K562 (cell line): Measurements from ENCODE around the gene TBC1D2. TPM values are rescaled to one million over a fixed set of nuclear protein-coding genes. Genes with fewer than 3 reads are reported as not detected.

Source experiments
- ZBTB7A ChIP-seq: IDR thresholded peaks from 2 replicates; pipeline ENCODE4 v1.6.1; 2011; ENCODE audit warnings: low read depth, mild to moderate bottlenecking, low read length, moderate library complexity, borderline replicate concordance; ENCODE audit not compliant: control insufficient read depth
- polyA plus RNA-seq, 8 experiments: library from polyadenylated mRNA; depleted of rRNA in 4 of 8; stranded (reverse) in 5 of 8; unstranded in 3 of 8; fragments of >200 nt; fragmentation: Nextera tagmentation in 2 of 8; fragmentation: Illumina TruSeq in 1 of 8; extraction: Ambion mirVana in 2 of 8; extraction: Trizol in 1 of 8; gene quantifications; 2 replicates each; pipeline versions ENCODE4 v1.2.1 to v1.2.3, GENCODE V29; 2011 to 2014; ENCODE audit warnings: inconsistent platforms in 1 of 8, missing spikeins in 1 of 8
- total RNA-seq, 7 experiments: library from RNA; depleted of rRNA in 6 of 7; stranded (reverse); fragments of >200 nt in 6 of 7; fragmentation: Illumina TruSeq in 2 of 7; extraction: Trizol in 2 of 7; gene quantifications; 2 replicates each; pipeline versions ENCODE4 v1.2.1 to v1.2.3, GENCODE V29; 2011 to 2021; ENCODE audit warnings: low replicate concordance in 1 of 7
- TF ChIP-seq, protein P1 (sequence below), 2 experiments: fragments of 450-650 bp; formaldehyde crosslinking in 1 of 2; IDR thresholded peaks; 2 replicates each; pipeline versions ENCODE4 v1.4.0 to v1.6.1; 2014 to 2020; ENCODE audit warnings: mild to moderate bottlenecking in 2 of 2, borderline replicate concordance in 1 of 2, low read depth in 1 of 2
- TF ChIP-seq, protein P2 (sequence below): fragments of 450-650 bp; IDR thresholded peaks from 2 replicates; pipeline ENCODE4 v1.6.1; 2016; ENCODE audit warnings: mild to moderate bottlenecking, moderate library complexity
- TF ChIP-seq, protein P3 (sequence below): sonication (generic); formaldehyde crosslinking; IDR thresholded peaks from 2 replicates; pipeline ENCODE4 v1.8.0; 2022; ENCODE audit warnings: mild to moderate bottlenecking, missing genetic modification reagents, borderline replicate concordance

Gene TBC1D2
- total and polyA plus RNA-seq, 9 of the 15 experiments (the other 6 are each of a cell fraction or from before 2014, with no cell fraction given): 0.10 to 7.0 (median 2.5) TPM

DNA sequence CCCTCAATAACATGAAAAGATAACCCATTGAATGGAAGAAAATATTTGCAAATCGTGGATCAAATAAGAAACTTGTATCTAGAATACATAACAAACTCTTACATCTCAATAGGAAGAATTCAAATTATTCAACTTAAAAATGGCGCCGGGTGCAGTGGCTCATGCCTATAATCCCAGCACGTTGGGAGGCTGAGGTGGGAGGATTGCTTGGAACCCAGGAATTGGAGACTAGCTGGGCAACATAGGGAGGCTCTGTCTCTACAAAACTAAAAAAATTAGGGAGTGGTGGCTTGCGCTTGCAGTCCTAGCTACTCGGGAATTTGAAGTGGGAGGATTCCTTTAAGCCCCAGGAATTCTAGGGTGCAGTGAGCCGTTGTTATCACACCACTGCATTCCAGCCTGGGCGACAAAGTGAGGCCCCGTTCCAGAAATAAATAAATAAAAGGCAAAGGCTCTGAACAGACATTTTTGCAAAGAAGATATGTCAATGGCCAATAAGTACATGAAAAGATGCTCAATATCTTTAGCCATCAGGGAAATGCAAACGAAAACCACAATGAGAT, 21.5 kb upstream of the TBC1D2 start (continued):
- TF ChIP-seq, protein P1, sequence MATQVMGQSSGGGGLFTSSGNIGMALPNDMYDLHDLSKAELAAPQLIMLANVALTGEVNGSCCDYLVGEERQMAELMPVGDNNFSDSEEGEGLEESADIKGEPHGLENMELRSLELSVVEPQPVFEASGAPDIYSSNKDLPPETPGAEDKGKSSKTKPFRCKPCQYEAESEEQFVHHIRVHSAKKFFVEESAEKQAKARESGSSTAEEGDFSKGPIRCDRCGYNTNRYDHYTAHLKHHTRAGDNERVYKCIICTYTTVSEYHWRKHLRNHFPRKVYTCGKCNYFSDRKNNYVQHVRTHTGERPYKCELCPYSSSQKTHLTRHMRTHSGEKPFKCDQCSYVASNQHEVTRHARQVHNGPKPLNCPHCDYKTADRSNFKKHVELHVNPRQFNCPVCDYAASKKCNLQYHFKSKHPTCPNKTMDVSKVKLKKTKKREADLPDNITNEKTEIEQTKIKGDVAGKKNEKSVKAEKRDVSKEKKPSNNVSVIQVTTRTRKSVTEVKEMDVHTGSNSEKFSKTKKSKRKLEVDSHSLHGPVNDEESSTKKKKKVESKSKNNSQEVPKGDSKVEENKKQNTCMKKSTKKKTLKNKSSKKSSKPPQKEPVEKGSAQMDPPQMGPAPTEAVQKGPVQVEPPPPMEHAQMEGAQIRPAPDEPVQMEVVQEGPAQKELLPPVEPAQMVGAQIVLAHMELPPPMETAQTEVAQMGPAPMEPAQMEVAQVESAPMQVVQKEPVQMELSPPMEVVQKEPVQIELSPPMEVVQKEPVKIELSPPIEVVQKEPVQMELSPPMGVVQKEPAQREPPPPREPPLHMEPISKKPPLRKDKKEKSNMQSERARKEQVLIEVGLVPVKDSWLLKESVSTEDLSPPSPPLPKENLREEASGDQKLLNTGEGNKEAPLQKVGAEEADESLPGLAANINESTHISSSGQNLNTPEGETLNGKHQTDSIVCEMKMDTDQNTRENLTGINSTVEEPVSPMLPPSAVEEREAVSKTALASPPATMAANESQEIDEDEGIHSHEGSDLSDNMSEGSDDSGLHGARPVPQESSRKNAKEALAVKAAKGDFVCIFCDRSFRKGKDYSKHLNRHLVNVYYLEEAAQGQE (IDR thresholded peaks at IDR 0.05; ENCODE audit: borderline replicate concordance): no peak
- TF ChIP-seq, protein P1 (CRISPR knock-in tag; IDR thresholded peaks at IDR 0.05; ENCODE audit: low read depth): no peak
- TF ChIP-seq ZBTB7A: no peak
- TF ChIP-seq, protein P2, sequence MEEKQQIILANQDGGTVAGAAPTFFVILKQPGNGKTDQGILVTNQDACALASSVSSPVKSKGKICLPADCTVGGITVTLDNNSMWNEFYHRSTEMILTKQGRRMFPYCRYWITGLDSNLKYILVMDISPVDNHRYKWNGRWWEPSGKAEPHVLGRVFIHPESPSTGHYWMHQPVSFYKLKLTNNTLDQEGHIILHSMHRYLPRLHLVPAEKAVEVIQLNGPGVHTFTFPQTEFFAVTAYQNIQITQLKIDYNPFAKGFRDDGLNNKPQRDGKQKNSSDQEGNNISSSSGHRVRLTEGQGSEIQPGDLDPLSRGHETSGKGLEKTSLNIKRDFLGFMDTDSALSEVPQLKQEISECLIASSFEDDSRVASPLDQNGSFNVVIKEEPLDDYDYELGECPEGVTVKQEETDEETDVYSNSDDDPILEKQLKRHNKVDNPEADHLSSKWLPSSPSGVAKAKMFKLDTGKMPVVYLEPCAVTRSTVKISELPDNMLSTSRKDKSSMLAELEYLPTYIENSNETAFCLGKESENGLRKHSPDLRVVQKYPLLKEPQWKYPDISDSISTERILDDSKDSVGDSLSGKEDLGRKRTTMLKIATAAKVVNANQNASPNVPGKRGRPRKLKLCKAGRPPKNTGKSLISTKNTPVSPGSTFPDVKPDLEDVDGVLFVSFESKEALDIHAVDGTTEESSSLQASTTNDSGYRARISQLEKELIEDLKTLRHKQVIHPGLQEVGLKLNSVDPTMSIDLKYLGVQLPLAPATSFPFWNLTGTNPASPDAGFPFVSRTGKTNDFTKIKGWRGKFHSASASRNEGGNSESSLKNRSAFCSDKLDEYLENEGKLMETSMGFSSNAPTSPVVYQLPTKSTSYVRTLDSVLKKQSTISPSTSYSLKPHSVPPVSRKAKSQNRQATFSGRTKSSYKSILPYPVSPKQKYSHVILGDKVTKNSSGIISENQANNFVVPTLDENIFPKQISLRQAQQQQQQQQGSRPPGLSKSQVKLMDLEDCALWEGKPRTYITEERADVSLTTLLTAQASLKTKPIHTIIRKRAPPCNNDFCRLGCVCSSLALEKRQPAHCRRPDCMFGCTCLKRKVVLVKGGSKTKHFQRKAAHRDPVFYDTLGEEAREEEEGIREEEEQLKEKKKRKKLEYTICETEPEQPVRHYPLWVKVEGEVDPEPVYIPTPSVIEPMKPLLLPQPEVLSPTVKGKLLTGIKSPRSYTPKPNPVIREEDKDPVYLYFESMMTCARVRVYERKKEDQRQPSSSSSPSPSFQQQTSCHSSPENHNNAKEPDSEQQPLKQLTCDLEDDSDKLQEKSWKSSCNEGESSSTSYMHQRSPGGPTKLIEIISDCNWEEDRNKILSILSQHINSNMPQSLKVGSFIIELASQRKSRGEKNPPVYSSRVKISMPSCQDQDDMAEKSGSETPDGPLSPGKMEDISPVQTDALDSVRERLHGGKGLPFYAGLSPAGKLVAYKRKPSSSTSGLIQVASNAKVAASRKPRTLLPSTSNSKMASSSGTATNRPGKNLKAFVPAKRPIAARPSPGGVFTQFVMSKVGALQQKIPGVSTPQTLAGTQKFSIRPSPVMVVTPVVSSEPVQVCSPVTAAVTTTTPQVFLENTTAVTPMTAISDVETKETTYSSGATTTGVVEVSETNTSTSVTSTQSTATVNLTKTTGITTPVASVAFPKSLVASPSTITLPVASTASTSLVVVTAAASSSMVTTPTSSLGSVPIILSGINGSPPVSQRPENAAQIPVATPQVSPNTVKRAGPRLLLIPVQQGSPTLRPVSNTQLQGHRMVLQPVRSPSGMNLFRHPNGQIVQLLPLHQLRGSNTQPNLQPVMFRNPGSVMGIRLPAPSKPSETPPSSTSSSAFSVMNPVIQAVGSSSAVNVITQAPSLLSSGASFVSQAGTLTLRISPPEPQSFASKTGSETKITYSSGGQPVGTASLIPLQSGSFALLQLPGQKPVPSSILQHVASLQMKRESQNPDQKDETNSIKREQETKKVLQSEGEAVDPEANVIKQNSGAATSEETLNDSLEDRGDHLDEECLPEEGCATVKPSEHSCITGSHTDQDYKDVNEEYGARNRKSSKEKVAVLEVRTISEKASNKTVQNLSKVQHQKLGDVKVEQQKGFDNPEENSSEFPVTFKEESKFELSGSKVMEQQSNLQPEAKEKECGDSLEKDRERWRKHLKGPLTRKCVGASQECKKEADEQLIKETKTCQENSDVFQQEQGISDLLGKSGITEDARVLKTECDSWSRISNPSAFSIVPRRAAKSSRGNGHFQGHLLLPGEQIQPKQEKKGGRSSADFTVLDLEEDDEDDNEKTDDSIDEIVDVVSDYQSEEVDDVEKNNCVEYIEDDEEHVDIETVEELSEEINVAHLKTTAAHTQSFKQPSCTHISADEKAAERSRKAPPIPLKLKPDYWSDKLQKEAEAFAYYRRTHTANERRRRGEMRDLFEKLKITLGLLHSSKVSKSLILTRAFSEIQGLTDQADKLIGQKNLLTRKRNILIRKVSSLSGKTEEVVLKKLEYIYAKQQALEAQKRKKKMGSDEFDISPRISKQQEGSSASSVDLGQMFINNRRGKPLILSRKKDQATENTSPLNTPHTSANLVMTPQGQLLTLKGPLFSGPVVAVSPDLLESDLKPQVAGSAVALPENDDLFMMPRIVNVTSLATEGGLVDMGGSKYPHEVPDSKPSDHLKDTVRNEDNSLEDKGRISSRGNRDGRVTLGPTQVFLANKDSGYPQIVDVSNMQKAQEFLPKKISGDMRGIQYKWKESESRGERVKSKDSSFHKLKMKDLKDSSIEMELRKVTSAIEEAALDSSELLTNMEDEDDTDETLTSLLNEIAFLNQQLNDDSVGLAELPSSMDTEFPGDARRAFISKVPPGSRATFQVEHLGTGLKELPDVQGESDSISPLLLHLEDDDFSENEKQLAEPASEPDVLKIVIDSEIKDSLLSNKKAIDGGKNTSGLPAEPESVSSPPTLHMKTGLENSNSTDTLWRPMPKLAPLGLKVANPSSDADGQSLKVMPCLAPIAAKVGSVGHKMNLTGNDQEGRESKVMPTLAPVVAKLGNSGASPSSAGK: peak; percentile 56
- TF ChIP-seq, protein P3, sequence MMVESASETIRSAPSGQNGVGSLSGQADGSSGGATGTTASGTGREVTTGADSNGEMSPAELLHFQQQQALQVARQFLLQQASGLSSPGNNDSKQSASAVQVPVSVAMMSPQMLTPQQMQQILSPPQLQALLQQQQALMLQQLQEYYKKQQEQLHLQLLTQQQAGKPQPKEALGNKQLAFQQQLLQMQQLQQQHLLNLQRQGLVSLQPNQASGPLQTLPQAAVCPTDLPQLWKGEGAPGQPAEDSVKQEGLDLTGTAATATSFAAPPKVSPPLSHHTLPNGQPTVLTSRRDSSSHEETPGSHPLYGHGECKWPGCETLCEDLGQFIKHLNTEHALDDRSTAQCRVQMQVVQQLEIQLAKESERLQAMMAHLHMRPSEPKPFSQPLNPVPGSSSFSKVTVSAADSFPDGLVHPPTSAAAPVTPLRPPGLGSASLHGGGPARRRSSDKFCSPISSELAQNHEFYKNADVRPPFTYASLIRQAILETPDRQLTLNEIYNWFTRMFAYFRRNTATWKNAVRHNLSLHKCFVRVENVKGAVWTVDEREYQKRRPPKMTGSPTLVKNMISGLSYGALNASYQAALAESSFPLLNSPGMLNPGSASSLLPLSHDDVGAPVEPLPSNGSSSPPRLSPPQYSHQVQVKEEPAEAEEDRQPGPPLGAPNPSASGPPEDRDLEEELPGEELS: no peak
